Measurements from ENCODE around the gene PCGF2.
A peak's percentile ranks its signal among the peaks of the same experiment; 100 is the strongest.
"Not testable (repeated sequence)": the region's sequence is repeated elsewhere in the genome, so short reads cannot be mapped to it uniquely, and the experiment has no call there.

The PCGF2 gene

DNA sequence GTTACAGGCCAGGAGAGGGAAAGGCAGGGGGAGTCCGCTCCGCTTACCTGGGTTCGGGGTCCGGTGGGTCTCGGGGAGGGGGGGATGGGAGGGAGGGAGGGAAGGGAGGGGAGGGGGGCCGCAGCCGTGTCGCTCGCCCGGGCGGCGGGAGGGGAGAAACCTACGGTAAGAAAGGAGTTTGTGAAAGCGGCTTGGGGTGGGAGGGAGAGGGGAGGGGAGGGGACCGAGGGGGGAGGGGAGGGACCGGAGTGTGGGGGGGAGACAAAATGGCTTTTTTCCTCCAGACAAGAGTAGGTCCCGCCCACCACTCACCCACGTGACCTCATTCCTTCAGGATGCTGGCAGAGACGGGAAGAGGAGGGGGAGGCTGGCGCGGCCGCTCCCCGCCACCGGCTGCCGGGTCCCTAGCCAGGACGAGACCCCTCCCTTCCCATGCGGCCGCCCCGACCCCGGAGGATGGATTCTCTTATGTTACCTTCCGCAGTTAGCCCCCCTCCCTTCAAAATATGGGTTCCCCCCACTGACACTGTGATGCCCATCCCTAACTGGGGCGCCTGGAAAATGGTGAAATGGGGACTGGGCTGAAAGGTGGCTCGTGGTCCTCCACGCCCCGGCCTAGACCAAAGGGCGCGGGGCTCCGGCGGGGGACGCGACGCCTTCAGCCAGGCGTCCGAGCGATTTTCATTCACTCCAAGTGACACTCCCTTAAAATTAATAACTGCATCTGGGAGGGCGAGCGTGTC lies at the start of gene PCGF2:
Gene PCGF2 (minus strand): TSS at position 188 of the 743 bp plus-strand sequence. CDS start 7,934 bp downstream, outside the sequence.
- DNase-seq (ENCODE audit: low read depth) = peak; percentile 27

DNA sequence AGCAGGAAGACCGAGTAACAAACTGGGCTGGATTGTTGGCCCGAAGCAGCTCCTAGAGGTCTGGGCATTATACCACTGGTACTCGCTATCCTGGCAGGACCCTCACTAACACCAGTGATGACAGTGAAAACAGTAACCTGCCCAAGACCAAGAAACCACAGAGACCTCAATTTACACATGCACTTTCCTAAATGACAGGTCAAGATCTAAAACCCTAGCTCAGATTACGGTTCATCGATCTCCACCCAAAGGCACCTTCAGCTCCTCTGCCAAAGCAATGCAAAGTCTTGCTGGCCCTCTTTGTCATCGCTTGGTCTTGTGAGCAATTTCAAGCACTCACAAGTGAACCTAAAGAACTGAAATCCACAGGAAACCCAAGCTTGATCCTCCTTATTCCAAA lies 49.7 kb upstream of the PCGF2 start:
- no peak for DNase-seq (ENCODE audit: low read depth)

DNA sequence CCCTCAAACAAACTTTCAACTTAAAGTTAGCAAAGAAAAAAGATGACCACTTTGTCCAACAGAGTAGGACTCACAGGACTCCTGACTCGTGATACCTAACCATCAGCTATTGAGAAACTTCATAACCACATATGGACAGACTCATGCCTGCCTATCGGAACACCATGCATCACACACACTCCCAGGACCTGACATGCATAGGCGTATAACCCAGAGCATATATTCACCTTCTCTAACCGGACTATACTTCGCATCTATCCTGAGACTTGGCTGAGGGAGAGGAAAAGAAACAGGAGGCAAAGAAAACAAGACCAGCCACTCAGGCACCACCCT lies 49.0 kb upstream of the PCGF2 start:
- no peak for DNase-seq (ENCODE audit: low read depth)

DNA sequence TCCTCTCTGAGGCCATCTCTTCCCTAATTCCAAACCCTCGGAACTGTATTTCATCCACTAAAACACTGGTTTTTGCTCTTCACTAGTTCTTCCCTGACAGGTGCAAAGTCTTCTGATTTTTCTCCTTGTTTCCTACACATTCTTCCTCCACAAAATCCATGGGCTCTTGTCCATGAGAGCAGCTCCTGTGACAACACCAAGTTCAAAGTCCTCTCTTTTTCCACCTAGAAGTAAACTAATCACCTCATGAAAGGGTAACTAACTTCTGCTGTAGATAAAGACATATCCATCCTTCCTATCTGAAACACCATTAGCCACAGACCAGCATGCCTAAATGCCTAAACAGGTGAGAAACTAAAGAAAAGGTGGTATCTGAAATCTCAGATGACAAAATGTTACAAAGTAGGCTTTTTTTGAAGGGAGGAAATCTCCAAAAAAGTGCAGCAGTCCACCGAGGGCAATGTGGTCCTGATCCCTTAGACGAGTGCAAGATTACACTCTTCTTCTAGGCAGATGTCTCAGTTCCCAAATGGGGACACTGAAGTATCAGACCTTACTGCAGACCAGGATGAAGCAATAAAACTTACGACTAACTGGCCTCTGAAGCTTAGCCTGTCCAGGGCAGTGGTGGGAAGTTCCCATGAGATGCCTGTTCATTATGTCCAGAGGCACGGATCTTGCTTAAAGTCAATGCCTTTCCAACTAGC lies 48.5 kb upstream of the PCGF2 start:
- DNase-seq (ENCODE audit: low read depth) = no peak

DNA sequence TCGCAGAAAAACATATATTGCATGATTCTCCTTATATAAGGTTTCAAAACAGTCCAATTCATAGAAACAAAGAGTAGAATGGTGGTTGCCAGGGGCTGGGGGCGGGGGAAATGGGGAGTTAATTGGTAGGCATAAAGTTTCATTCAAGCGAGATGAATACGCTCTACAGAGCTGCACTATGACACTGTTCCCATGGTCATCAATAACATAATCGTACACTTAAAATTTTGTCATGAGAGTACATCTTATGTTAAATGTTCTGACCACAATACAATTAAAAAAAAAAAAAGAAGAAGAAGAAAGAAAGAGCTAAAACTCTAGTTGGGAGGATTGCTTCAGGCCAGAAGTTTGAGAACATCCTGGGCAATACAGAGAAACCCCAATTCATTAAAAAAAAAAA lies 46.1 kb upstream of the PCGF2 start:
- no peak for DNase-seq (ENCODE audit: low read depth)

DNA sequence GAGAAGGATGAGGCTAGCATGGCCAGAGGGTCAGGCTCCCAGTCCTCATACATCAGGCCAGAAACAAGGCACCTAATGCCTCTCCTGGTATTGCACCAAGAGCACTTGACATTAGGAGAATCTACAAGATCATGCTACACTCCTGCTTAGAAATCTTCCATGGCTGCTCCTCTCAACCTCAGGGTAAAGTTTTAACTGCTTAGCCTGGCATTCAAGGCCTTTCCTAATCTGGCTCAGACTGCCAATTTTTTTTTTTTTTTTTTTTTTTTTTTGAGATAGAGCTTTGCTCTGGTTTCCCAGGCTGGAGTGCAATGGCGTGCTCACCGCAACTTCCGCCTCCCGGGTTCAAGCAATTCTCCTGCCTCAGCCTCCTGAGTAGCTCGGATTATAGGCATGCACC lies 43.0 kb upstream of the PCGF2 start:
- DNase-seq (ENCODE audit: low read depth) = no peak

DNA sequence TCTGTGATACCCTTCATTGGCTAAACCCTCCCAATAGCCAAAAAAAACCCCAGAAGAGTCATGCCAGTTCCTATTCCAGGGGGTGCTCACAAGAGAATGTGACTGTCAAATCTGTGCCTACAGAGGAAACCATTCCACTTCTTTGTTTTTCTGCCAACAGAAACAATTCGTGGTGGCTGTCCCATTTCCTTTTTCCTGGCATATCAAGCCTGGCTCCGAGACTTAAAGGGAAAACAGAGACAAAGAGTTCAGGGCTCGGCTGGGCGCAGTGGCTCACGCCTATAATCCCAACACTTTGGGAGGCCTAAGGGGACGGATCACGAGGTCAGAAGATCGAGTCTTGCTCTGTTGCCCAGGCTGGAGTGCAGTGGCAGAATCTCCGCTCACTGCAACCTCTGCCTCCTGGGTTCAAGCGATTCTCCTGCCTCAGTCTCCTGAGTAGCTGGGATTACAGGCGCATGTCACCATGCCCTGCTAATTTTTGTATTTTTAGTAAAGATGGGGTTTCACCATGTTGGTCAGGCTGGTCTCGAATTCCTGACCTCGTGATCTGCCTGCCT lies 42.1 kb upstream of the PCGF2 start:
- not testable (repeated sequence) for DNase-seq (ENCODE audit: low read depth)

- no peak for DNase-seq (ENCODE audit: low read depth)
Observed at GRCh38 chr17:38789185-38789584, 41.0 kb upstream of the PCGF2 start.

GRCh38 chr17:38787999-38788398 lies 39.9 kb upstream of the PCGF2 start:
- DNase-seq (ENCODE audit: low read depth) = not testable (repeated sequence)

GRCh38 chr17:38786372-38786771 lies 38.2 kb upstream of the PCGF2 start:
- DNase-seq (ENCODE audit: low read depth) = no peak

GRCh38 chr17:38783227-38783626 lies 35.1 kb upstream of the PCGF2 start:
- no peak for DNase-seq (ENCODE audit: low read depth)

GRCh38 chr17:38779965-38780752 lies 32.0 kb upstream of the PCGF2 start:
- no peak for DNase-seq (ENCODE audit: low read depth)

GRCh38 chr17:38777641-38778250 lies 29.6 kb upstream of the PCGF2 start:
- no peak for DNase-seq (ENCODE audit: low read depth)

DNA sequence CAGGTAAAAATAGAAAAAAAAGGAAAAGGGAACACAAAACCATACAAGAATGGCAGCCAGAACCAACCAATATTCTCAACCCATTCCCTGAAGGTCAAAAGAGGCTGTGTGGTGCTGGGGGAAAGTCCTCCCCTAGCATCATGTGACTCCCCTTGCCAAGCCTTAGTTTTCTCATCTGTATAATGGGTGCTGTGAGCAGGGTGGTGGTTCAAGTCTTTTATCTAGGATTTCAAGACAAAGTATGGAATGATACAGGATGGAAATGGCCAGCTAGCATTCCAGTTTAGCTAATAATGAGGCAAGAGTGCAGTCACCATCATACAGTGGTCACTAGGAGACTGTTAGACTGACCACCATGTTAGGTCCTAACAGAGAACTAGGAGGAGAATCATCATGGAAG lies 25.1 kb upstream of the PCGF2 start:
- no peak for DNase-seq (ENCODE audit: low read depth)

- no peak for DNase-seq (ENCODE audit: low read depth)
Observed at GRCh38 chr17:38768417-38768816, 20.3 kb upstream of the PCGF2 start.

DNA sequence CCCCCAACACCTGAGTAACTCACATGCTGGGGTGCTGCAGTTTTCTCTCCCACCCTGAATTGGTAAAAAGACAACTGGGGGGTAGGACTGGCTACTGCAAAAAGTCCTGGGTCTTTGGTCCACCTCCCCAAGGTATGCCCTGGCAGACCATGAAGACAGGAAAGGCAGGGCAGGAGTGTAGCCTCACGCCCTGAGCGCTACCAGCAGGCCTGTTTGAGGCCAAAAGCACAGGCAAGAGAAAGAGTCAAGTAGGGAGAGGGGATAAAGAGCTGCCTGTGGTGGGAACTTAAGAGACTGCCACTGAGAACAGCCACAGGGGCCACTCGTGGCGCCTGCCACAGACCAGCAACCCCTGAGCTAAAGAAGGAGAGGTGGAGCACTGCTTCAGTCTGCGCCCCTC lies 18.2 kb upstream of the PCGF2 start:
- DNase-seq (ENCODE audit: low read depth) = no peak

DNA sequence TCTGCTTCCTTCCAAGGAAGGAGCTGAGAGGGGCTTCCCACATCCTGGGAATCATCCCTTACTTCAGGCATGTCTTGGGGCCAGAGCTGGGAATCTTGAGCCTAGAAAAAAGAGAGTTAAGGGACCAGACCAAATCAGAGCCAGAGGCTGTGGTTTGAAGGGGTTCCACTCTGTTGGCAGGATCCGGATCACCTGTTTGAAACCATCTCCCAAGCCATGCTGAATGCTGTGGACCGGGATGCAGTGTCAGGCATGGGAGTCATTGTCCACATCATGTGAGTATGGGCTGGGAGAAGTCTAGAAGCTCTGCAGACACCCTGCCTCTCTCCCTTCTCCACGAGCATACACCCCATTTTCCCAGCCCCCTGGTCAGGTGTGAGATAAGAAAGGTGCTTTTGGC lies 14.1 kb upstream of the PCGF2 start:
- DNase-seq (ENCODE audit: low read depth) = no peak

GRCh38 chr17:38761612-38762011 lies 13.5 kb upstream of the PCGF2 start:
- DNase-seq (ENCODE audit: low read depth) = no peak

DNA sequence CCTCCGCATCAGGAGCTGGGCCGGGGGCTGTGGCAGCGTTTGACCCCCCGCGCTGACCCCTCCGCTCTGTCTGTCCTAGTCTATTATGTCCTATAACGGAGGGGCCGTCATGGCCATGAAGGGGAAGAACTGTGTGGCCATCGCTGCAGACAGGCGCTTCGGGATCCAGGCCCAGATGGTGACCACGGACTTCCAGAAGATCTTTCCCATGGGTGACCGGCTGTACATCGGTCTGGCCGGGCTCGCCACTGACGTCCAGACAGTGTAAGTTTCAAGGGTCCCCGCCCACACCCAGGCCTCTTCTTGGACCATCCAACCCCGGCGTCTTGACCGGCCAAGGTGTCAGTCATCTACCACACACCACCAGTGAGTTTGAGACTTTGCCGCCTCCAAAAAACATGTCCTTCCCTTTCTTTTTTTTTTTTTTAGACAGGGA lies 5.0 kb upstream of the PCGF2 start:
- no peak for DNase-seq (ENCODE audit: low read depth)

GRCh38 chr17:38752308-38753070 lies 4.4 kb upstream of the PCGF2 start, which contains the start of gene PSMB3:
Gene PSMB3 (plus strand): TSS chr17:38752741. CDS start chr17:38752827, 86 bp downstream.
- DNase-seq (ENCODE audit: low read depth) = peak; percentile 99

DNA sequence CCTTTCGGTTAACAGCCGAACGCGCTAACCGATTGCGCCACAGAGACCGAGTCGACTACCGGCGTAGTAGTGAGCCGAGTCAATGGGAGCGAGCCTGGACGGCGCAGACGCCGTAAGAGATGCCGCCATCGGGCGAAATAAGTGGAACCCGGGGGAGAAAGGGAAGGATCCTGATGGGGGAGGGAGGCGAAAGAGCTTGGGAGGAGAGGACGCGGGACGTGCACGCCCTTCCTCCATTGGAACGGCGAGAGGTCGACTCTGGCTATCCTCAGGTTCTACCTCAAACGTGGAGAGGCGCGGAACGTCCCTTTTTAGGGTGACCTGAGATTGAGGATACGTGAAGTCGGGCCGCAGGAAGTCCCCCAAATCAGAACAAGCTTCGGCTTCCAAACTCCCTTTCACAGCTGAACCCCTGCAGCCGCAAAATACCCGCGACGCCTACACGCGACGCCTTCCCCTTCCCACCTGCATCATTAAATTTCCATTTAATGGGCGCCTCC lies 3.7 kb upstream of the PCGF2 start:
- DNase-seq (ENCODE audit: low read depth) = peak; percentile 28
